Endothelial cell of umbilical vein (primary cell): Measurements from ENCODE around the gene TPM1. TPM values are rescaled to one million over a fixed set of nuclear protein-coding genes. Genes with fewer than 3 reads are reported as not detected.

ENCODE experiments used
- BruUV-seq: library from RNA; stranded (reverse); fragments of 400-500 nt; replicated peaks from 2 replicates; lab custom pipeline; 2021; lab: Mats Ljungman, UMichigan
- CTCF ChIA-PET: fragments of 300-600, 350-600 bp; sonication (Branson Sonifier 250); formaldehyde crosslinking; loops from one replicate; lab custom pipeline; 2021; ENCODE audit warnings: antibody characterized with exemption, inconsistent platforms; lab: Charles Lee
- POLR2A ChIA-PET: fragments of 300-600, 350-600 bp; sonication (Branson Sonifier 250); formaldehyde crosslinking; loops from one replicate; lab custom pipeline; 2021; ENCODE audit warnings: antibody characterized with exemption, inconsistent platforms; lab: Charles Lee
- DNase-seq: peaks from one replicate; pipeline ENCODE4 v3.0.0-alpha.2; 2011; ENCODE audit warnings: low read depth, low spot score
- FAIRE-seq: peaks from 2 replicates; lab custom pipeline; 2011; peaks lifted over from hg19 to GRCh38; lab: Jason Lieb, UNC
- H2AFZ ChIP-seq: 2 replicates; pipeline ENCODE4 v1.6.0; 2012; ENCODE audit warnings: low read depth, low read length, control low read depth, inconsistent platforms
- H3K27ac ChIP-seq: 2 replicates; pipeline ENCODE4 v1.5.1; 2011; ENCODE audit warnings: low read depth, mild to moderate bottlenecking, control low read depth, low read length, moderate library complexity; ENCODE audit not compliant: insufficient read depth
- H3K27me3 ChIP-seq, 2 experiments: 2 replicates each; pipeline versions ENCODE4 v1.6.0 to v1.6.1; 2011; ENCODE audit warnings: low read length in 2 of 2, mixed read lengths in 1 of 2; ENCODE audit not compliant: control insufficient read depth in 2 of 2, insufficient read depth in 2 of 2
- H3K36me3 ChIP-seq, 2 experiments: 2 replicates in 1 of 2; 3 replicates in 1 of 2; pipeline ENCODE4 v1.5.1; 2011; ENCODE audit warnings: low read length in 2 of 2, mild to moderate bottlenecking in 1 of 2, moderate library complexity in 1 of 2; ENCODE audit not compliant: control insufficient read depth in 2 of 2, insufficient read depth in 2 of 2; ENCODE audit errors: extremely low read depth in 1 of 2
- H3K4me1 ChIP-seq: 3 replicates; pipeline ENCODE4 v1.5.1; 2011; ENCODE audit warnings: mild to moderate bottlenecking, low read length; ENCODE audit not compliant: control insufficient read depth, insufficient read depth; ENCODE audit errors: extremely low read depth
- H3K4me2 ChIP-seq: 2 replicates; pipeline ENCODE4 v1.6.1; 2011; ENCODE audit warnings: low read length, control low read depth, mixed read lengths; ENCODE audit not compliant: insufficient read depth
- H3K4me3 ChIP-seq, 3 experiments: fragments of 200-600 bp in 1 of 3; sonication (generic), shearing (Covaris generic) in 1 of 3; replicated peaks in 1 of 3; 2 replicates each; pipeline ENCODE4 v1.5.1; 2011 to 2016; ENCODE audit warnings: control low read depth in 3 of 3, low read length in 3 of 3, mild to moderate bottlenecking in 2 of 3, inconsistent platforms in 1 of 3, low read depth in 1 of 3, moderate library complexity in 1 of 3; ENCODE audit not compliant: insufficient read depth in 1 of 3
- H3K79me2 ChIP-seq: 2 replicates; pipeline ENCODE4 v1.6.0; 2012; ENCODE audit warnings: low read length, inconsistent platforms; ENCODE audit not compliant: control insufficient read depth, insufficient read depth
- H3K9ac ChIP-seq: replicated peaks from 2 replicates; pipeline ENCODE3; 2011; ENCODE audit warnings: low read length, control low read depth; ENCODE audit not compliant: insufficient read depth; ENCODE audit errors: extremely low read depth
- H3K9me1 ChIP-seq: replicated peaks from 3 replicates; pipeline ENCODE4 v1.6.0; 2011; ENCODE audit warnings: mild to moderate bottlenecking, low read length; ENCODE audit not compliant: control insufficient read depth, insufficient read depth; ENCODE audit errors: extremely low read depth
- H3K9me3 ChIP-seq: replicated peaks from 2 replicates; pipeline ENCODE4 v1.5.1; 2012; ENCODE audit warnings: low read length, inconsistent platforms; ENCODE audit not compliant: control insufficient read depth, insufficient read depth
- H4K20me1 ChIP-seq: replicated peaks from 2 replicates; pipeline ENCODE3; 2011; ENCODE audit warnings: mild to moderate bottlenecking, low read length; ENCODE audit not compliant: control insufficient read depth, insufficient read depth; ENCODE audit errors: extremely low read depth
- EZH2 ChIP-seq: IDR thresholded peaks from 2 replicates; pipeline ENCODE4 v1.6.1; 2012; ENCODE audit warnings: borderline replicate concordance, low read depth, mild to moderate bottlenecking, moderate library complexity, low read length, inconsistent platforms; ENCODE audit not compliant: severe bottlenecking
- FOS ChIP-seq: IDR thresholded peaks from 2 replicates; pipeline ENCODE4 v1.6.1; 2011; ENCODE audit warnings: mild to moderate bottlenecking, low read length, moderate library complexity, borderline replicate concordance; ENCODE audit not compliant: insufficient read depth
- GATA2 ChIP-seq: IDR thresholded peaks from 2 replicates; pipeline ENCODE4 v1.7.0; 2011; ENCODE audit warnings: low read depth, mild to moderate bottlenecking, moderate library complexity, mixed read lengths, low read length; ENCODE audit not compliant: insufficient read length, insufficient read depth
- MYC ChIP-seq: IDR thresholded peaks from one replicate; pipeline ENCODE4 v1.6.1; 2011; ENCODE audit warnings: mild to moderate bottlenecking, low read depth, low read length
- POLR2A ChIP-seq: IDR thresholded peaks from 2 replicates; pipeline ENCODE4 v1.6.1; 2012; ENCODE audit warnings: low read depth, mild to moderate bottlenecking, control low read depth, low read length
- POLR2AphosphoS5 ChIP-seq: IDR thresholded peaks from 2 replicates; pipeline ENCODE4 v1.6.1; 2012; ENCODE audit warnings: low read depth, mild to moderate bottlenecking, control low read depth, low read length, moderate library complexity; ENCODE audit not compliant: insufficient read depth
- dilution Hi-C: fragments of 300-500 bp; cut with MboI; formaldehyde crosslinking; loops from one replicate; pipeline ENCODE4 v1.15.0; 2019; ENCODE audit warnings: low sequenced_read_pairs; ENCODE audit not compliant: extremely low pct_ligation_motif_present
- intact Hi-C: fragments of 100-400 bp; cut with micrococcal nuclease; formaldehyde crosslinking; loops from one replicate; pipeline ENCODE4 v1.10.0; 2022
- polyA plus RNA-seq, 4 experiments: library from polyadenylated mRNA; depleted of rRNA in 3 of 4; stranded (reverse) in 3 of 4; unstranded in 1 of 4; fragments of >200 nt; gene quantifications; 2 replicates each; pipeline versions ENCODE4 v1.2.1 to v1.2.3, GENCODE V29; 2011 to 2012; ENCODE audit warnings: missing spikeins in 1 of 4
- total RNA-seq: library from RNA; stranded (reverse); gene quantifications from 2 replicates; pipeline ENCODE4 v1.2.3, GENCODE V29; 2021

The TPM1 gene
- total and polyA plus RNA-seq, 2 donors (not counting 3 experiments of a cell fraction or from before 2014, with no cell fraction given) = 518 to 558 TPM

DNA sequence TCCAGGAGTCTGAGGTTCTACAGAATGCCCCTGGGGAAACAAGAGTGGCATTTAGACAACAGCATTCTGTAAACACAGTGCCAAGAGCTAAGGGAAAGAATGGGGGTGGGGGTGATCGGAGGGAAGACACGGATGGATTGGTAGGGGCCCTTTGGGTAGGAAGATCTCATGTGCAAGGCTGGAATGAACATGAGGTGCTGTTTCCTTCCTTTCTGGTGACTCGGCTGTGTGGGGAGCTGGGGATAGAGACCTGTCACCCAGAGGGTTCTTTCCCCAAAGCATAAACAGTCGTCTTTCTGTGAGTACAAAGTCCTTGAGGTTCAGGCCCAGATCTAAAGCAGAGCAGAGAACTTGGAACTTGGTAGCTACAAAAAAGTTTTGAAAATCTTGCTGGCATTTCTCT, 11.7 kb downstream of the TPM1 start:
- peaks cover 16 to 22% of the 10 kb centered on the region in 2 experiments for H3K36me3 ChIP-seq
- H3K27me3 ChIP-seq = no peaks in the 10 kb centered on the region
- H4K20me1 ChIP-seq = peaks cover 2% of the 10 kb centered on the region
- H3K79me2 ChIP-seq = peaks cover 63% of the 10 kb centered on the region
- ChIA-PET CTCF (interaction anchor here (1.2 to 2.4 kb wide), 2 partner anchors 40 to 206 kb away, joined by 3 to 7 read pairs; no protein-coding TSS in a partner anchor), POLR2A (interaction anchor here (0.7 to 2.4 kb wide), 4 partner anchors 9 to 205 kb away, joined by 3 to 7 read pairs (median 6); partner anchors contain the start of gene TPM1)
- TF ChIP-seq GATA2 = no peak
- TF ChIP-seq POLR2AphosphoS5 = peak; percentile 10
- no peak for TF ChIP-seq POLR2A
- FAIRE-seq = no peak
- DNase-seq = peak; percentile 24
- BruUV-seq = no TSS peak
- H2AFZ ChIP-seq = no peak overlapping the region
- no peaks in the 10 kb centered on the region for H3K9me1 ChIP-seq
- dilution Hi-C loops (no loop called here), intact Hi-C loops (loop anchor here (5.0 kb wide), 1 partner anchor 448 kb away; the partner anchor contains the start of gene USP3)
- H3K4me3 ChIP-seq = no peak overlapping the region
- no peak overlapping the region for H3K4me2 ChIP-seq
- peak overlapping the region; percentile 5 for H3K27ac ChIP-seq
- no peak overlapping the region for H3K9ac ChIP-seq
- H3K9me3 ChIP-seq = no peaks in the 10 kb centered on the region
- H3K4me1 ChIP-seq = peaks cover 54% of the 10 kb centered on the region

DNA sequence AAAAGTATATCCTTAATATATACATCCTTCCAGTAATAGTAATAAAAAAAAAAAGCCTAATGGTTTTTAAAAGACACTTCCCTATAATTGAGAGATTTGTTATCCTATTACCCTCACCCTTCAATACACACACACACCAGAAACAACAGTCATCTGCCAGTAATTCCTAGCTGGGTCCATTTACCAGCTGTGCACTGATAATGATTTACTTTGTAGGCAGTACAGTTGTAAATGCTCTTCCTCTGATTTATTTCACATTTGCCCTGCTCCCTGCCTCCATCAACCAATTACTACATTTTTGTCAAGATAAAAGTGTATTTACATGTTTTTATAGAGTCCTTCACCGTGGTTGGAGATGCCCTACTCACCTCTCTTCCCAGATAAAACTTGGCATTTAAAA, 12.4 kb downstream of the TPM1 start:
- CTCF ChIA-PET = interaction anchor here (2.4 kb wide), 1 partner anchor 206 kb away, joined by 7 read pairs; no protein-coding TSS in a partner anchor
- Histone ChIP-seq H3K79me2 (peaks cover 56% of the 10 kb centered on the region), H3K27me3 (no peaks in the 10 kb centered on the region), H2AFZ (no peak overlapping the region), H3K9me1 (no peaks in the 10 kb centered on the region), H3K9ac (no peak overlapping the region), H3K4me1 (peaks cover 47% of the 10 kb centered on the region), H3K36me3 (peaks cover 22 to 28% of the 10 kb centered on the region in 2 experiments), H4K20me1 (peaks cover 2% of the 10 kb centered on the region), H3K4me2 (no peak overlapping the region), H3K4me3 (no peak overlapping the region), H3K27ac (peak overlapping the region; percentile 5), H3K9me3 (no peaks in the 10 kb centered on the region)
- POLR2A ChIA-PET = interaction anchor here (0.7 to 2.4 kb wide), 4 partner anchors 9 to 206 kb away, joined by 3 to 6 read pairs (median 5); partner anchors contain the start of gene TPM1
- intact Hi-C loops = loop anchor here (5.0 kb wide), 1 partner anchor 447 kb away; the partner anchor contains the start of gene USP3
- TF ChIP-seq POLR2A = no peak
- peak; percentile 7 for TF ChIP-seq POLR2AphosphoS5
- TF ChIP-seq GATA2 = no peak
- no peak for TF ChIP-seq EZH2
- TF ChIP-seq FOS = no peak
- no peak for TF ChIP-seq MYC
- FAIRE-seq = no peak
- dilution Hi-C loops = no loop called here
- peak; percentile 26 for DNase-seq
- BruUV-seq = no TSS peak
